Aorta (tissue), 5 donors: ENCODE data around the gene CSF1. TPM values are rescaled to one million over a fixed set of nuclear protein-coding genes. Genes with fewer than 3 reads are reported as not detected.

Experiments used
- ATAC-seq: fragments of 200-7000 bp; cut with Tn5 transposase; one replicate; pipeline ENCODE4 v1.9.1; 2022; ENCODE audit warnings: moderate library complexity; ENCODE audit not compliant: low FRiP score
- DNase-seq, 2 donors: peaks; one replicate each; pipeline ENCODE4 v3.0.0-alpha.2; 2020
- H3K27ac ChIP-seq, 2 donors: one replicate each; pipeline ENCODE4 v1.5.1; 2013; ENCODE audit warnings: low read length in 2 of 2, mild to moderate bottlenecking in 2 of 2, moderate library complexity in 2 of 2, control low read depth in 1 of 2, inconsistent platforms in 1 of 2, low read depth in 1 of 2
- H3K27me3 ChIP-seq, 2 donors: one replicate each; pipeline ENCODE4 v1.6.1; 2013; ENCODE audit warnings: control low read depth in 1 of 2, low read length in 1 of 2, mild to moderate bottlenecking in 1 of 2, moderate library complexity in 1 of 2; ENCODE audit not compliant: insufficient read depth in 2 of 2, control insufficient read depth in 1 of 2
- H3K36me3 ChIP-seq, 2 donors: one replicate each; pipeline ENCODE4 v1.6.1; 2013; ENCODE audit warnings: control low read depth in 1 of 2, low read length in 1 of 2, mild to moderate bottlenecking in 1 of 2; ENCODE audit not compliant: insufficient read depth in 2 of 2, control insufficient read depth in 1 of 2
- H3K4me1 ChIP-seq, 2 donors: one replicate each; pipeline ENCODE4 v1.6.1; 2013; ENCODE audit warnings: low read length in 2 of 2, control low read depth in 1 of 2, mild to moderate bottlenecking in 1 of 2, moderate library complexity in 1 of 2; ENCODE audit not compliant: insufficient read depth in 2 of 2, control insufficient read depth in 1 of 2
- H3K4me3 ChIP-seq, 2 donors: one replicate each; pipeline ENCODE4 v1.5.1; 2013; ENCODE audit warnings: low read length in 2 of 2, control low read depth in 1 of 2, mild to moderate bottlenecking in 1 of 2
- H3K9me3 ChIP-seq: one replicate; pipeline ENCODE4 v1.6.1; 2013; ENCODE audit warnings: mild to moderate bottlenecking, low read length; ENCODE audit not compliant: control insufficient read depth
- WGBS, 2 donors: extraction: QIAGEN DNeasy Blood & Tissue Kit; methylation state at CpG; one replicate each; pipeline ENCODE4 v1.1.7; 2013; 5-methylcytosine and 5-hydroxymethylcytosine counted together
- intact Hi-C, 2 donors: fragments of 100-400 bp; cut with DNase I; formaldehyde crosslinking; loops; one replicate each; pipeline versions ENCODE4 v1.14.2 to v1.15.0; 2022
- polyA plus RNA-seq, 2 donors: library from polyadenylated mRNA; stranded (reverse); fragments of 200-250 nt; gene quantifications; one replicate each; pipeline ENCODE4 v1.2.3, GENCODE V29; 2013
- total RNA-seq, 2 donors: library from RNA; stranded (reverse); fragmentation: NEBNext Ultra II Directional; extraction: Animal tissue kit (Norgen Biotek cat#: 25700); gene quantifications; one replicate each; pipeline ENCODE4 v1.2.1, GENCODE V29; 2021
- donor health status: healthy with polysubstance abuse.
- donor health status: Bipolar disorder and iron deficiency.
- donor health status: DM: no; HTN: no; CAD: no.
- donor health status: DM: no; HTN: no; CAD: no.
- donor health status: DM: yes; HTN: yes; CAD: no.

Gene CSF1
- total and polyA plus RNA-seq, 4 donors, result 5.0 to 69.1 (median 49.1) TPM

DNA sequence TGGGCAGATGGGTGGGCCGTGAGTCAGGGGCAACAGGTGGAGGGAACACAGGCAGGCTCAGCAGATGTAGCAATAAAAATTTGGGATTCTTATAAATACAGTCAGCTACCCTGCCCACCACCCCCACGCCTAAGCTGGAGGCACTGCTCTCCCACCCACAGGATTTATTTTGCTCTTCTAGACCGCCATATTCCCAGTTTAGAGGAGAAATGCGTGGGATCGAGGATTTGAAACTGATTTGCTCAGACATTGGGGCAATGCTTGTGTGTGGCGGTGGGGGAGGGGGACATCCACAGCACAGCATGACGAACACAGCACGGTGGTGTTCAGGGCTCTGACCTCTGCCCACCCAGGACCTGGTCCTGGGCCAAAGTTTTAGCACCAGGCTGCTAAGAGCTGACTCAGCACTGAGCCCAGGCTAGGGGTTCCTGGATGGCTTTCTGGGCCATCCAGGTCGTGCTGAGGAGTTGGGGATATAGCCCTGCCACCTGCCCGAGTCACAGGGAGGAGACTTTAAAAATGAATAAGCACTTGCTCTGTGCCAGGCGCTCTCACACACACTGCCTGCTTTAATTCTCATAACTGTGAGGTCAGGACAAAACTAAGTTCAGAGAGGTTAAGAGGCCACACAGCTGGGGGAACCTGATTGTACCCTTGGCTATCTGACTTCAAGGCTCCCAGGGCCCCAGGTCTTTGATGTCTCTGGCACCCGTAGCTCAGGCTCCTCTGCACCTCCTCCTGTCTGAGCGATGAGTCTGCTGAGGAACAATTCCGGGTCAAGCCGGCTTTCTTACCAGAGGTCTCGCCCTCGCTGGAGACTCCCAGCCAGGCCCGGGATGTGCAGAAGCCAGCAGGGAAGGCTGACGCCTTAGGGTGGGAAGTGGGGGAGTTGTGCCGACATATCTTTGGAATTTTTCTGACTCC lies 29.4 kb upstream of the CSF1 start:
- Histone ChIP-seq H3K4me3 (no peak overlapping the region), H3K4me1 (peaks cover 0 to 4% of the 10 kb centered on the region in 2 donors), H3K27ac (no peak overlapping the region), H3K27me3 (no peaks in the 10 kb centered on the region), H3K9me3 (no peaks in the 10 kb centered on the region), H3K36me3 (no peaks in the 10 kb centered on the region)
- no peak for ATAC-seq
- DNase-seq, result no peak
- intact Hi-C loops, result no loop called here
- WGBS, 2 donors, result 88 to 94% methylated on average over 19 to 20 of the region's 20 CpGs

- ATAC-seq (no peak), DNase-seq (no peak)
- intact Hi-C loops, result no loop called here
- Histone ChIP-seq H3K4me3 (no peak overlapping the region), H3K27me3 (no peaks in the 10 kb centered on the region), H3K36me3 (no peaks in the 10 kb centered on the region), H3K4me1 (peaks cover 0 to under 1% of the 10 kb centered on the region in 2 donors), H3K27ac (no peak overlapping the region), H3K9me3 (no peaks in the 10 kb centered on the region)
- WGBS, 2 donors, result 96 to 97% methylated on average over 4 of the region's 4 CpGs
These were observed 28.8 kb upstream of the CSF1 start for GRCh38 chr1:109881906-109882287.

DNA sequence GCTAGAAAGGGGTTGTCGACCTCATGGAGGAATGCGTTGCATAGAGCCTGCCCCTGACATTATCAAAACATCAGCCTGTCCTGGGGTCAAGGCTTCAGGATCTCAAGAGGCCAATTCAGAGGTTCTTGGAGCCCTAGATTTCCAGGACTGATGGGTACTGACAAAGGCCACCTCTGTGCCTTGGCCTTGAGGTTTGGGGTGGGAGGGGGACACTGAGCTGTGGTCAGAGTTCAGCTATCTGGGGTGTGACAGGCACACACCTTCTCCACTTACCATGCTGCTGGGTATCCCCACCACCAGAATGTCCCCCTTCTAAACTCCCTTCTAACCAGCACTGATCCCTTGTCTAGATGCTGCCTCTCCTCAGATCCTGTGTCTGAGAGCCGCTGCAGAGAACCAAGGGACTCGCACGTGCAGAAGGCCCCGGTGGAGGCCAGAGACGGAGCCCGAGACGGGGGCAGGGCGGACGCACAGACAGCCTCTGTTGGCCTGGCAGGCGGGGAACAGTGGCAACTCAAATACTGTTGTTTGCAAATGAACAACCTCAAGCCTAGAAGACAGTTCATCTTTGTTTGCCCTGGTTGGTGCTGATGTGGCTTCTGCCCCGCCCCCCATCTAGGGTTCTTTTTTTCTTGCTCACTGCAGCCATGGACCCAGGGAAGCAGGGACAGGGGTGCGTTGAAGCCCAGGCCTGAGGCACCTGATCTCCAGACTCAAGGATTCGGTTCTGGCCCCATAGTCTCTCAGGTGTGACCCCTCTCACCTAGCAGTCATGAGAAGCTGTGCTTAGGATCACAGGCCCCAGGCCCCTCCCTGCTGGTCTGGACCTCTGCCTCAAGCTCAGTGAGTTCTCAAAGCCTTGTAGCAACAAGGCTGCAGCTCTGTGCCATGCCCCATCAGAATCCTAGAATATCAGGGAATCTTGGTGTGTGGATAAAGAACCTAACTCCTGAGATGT lies 28.1 kb upstream of the CSF1 start:
- Histone ChIP-seq H3K27ac (peak overlapping the region in 1 of 2 donors; percentile 77), H3K36me3 (no peaks in the 10 kb centered on the region), H3K4me3 (no peak overlapping the region), H3K27me3 (no peaks in the 10 kb centered on the region), H3K9me3 (no peaks in the 10 kb centered on the region), H3K4me1 (no peaks in the 10 kb centered on the region)
- 93 to 95% methylated on average over 15 of the region's 15 CpGs for WGBS, 2 donors
- intact Hi-C loops, result no loop called here
- no peak for DNase-seq
- ATAC-seq, result no peak

DNA sequence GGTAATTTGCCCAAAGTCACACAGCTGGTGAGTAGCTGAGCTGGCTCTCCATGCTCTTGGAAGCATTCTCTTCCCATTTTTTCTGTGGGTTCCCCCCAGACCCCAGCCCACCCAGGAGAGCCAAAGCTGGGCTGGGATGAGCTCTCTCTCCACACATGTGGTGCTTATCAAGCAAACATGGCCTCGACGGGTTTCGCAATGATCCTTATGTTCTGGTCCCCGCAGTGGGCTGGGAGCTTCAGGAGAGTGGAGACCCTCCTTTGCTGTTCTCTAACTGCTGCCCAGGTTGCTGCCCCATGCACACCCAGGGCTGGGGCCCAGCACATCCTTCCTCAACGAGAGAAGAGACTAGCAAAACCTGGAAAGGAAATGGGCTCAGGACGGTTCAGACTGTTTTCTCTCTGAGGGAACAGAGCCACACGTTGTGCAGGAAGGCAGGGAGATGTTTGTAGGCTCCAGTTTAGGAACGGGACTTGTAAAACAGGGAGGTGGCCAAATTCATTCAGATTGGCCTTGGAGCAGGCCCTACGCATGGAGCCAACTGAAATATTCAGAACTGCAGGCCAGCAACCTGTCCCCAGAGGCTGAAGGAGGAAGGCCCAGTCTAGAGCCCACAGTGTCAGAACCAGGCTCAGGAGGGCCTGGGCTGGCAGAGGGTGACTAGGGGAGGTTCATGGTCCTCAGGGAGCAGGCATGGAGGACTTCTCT lies 27.2 kb upstream of the CSF1 start:
- H3K9me3 ChIP-seq, result no peaks in the 10 kb centered on the region
- intact Hi-C loops, result no loop called here
- no peaks in the 10 kb centered on the region for H3K36me3 ChIP-seq
- no peak overlapping the region for H3K4me3 ChIP-seq
- peak in 1 of 2 donors; percentile 78 for DNase-seq
- ATAC-seq, result peak; percentile 80
- H3K27ac ChIP-seq, result peak overlapping the region; percentile 15 to 77
- H3K4me1 ChIP-seq, result no peaks in the 10 kb centered on the region
- WGBS, 2 donors, result 34 to 37% methylated on average over 9 of the region's 9 CpGs
- no peaks in the 10 kb centered on the region for H3K27me3 ChIP-seq

DNA sequence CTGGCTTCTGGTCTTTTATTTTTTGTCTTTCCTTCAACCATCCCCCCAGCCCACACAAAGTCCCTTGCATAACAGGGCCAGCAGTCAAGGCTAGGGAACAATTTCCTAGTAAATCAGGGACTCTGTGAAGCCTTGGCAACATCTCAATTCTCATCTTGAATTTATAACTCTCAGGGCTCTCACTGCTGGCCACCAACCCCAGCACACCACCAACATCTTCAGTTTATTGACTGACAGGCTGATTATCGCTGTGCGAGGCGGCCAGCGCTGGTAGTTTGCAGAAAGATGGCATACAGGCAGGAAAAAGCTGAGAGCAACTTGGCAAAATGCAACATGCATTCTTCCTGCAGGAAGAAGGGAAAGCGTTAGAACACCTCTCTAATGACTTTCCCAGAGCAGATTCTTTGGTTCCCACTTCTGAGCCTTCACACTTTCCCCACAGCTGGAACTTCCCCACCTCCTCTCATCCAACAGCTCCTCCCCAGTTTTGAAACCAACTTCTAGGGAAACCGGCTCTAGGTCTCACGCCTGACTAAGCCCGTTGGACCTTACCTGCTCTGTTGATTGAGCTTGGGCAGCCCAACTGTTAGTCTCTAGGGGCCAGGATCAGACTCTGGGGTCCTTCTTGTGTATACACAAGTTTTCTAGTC lies 26.3 kb upstream of the CSF1 start:
- no peak overlapping the region for H3K4me3 ChIP-seq

GRCh38 chr1:109885589-109885988 lies 25.1 kb upstream of the CSF1 start:
- WGBS, 2 donors, result 87 to 90% methylated on average over 3 of the region's 3 CpGs
- no peaks in the 10 kb centered on the region for H3K9me3 ChIP-seq
- intact Hi-C loops, result no loop called here
- H3K27ac ChIP-seq, result no peak overlapping the region
- DNase-seq (no peak), ATAC-seq (no peak)
- H3K36me3 ChIP-seq, result no peaks in the 10 kb centered on the region
- no peaks in the 10 kb centered on the region for H3K27me3 ChIP-seq
- no peaks in the 10 kb centered on the region for H3K4me1 ChIP-seq
- no peak overlapping the region for H3K4me3 ChIP-seq

More for the DNA sequence above, 26.3 kb upstream of the CSF1 start:
- DNase-seq, result no peak
- Histone ChIP-seq H3K36me3 (no peaks in the 10 kb centered on the region), H3K27me3 (no peaks in the 10 kb centered on the region), H3K27ac (no peak overlapping the region), H3K9me3 (no peaks in the 10 kb centered on the region), H3K4me1 (no peaks in the 10 kb centered on the region)
- WGBS, 2 donors, result 86 to 90% methylated on average over 8 of the region's 8 CpGs
- peak; percentile 63 for ATAC-seq
- intact Hi-C loops, result no loop called here

DNA sequence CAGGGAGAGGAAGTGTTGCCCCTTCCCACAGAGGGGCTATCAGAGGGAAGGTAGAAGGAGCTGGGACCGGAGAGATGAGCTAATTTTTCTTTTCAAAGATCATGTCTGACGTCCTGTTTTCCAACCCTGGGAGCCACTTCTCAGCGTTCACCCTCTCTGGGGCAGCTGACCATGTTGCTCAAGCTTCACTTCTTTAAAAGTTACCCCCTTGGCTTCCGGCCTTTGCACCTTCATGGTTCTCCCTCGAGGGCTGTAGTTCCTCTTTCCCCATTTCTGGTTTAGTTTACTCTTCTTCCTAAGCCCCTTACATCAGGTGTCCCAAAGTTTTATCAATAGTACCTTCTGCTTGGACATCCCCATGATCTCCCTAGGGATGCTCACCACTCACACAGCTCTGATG lies 23.8 kb upstream of the CSF1 start:
- no peaks in the 10 kb centered on the region for H3K4me1 ChIP-seq
- DNase-seq (no peak), ATAC-seq (no peak)
- H3K4me3 ChIP-seq, result no peak overlapping the region
- H3K27ac ChIP-seq, result no peak overlapping the region
- WGBS, 2 donors, result 92 to 93% methylated on average over 5 of the region's 5 CpGs
- intact Hi-C loops, result no loop called here
- no peaks in the 10 kb centered on the region for H3K9me3 ChIP-seq
- no peaks in the 10 kb centered on the region for H3K36me3 ChIP-seq
- H3K27me3 ChIP-seq, result no peaks in the 10 kb centered on the region

DNA sequence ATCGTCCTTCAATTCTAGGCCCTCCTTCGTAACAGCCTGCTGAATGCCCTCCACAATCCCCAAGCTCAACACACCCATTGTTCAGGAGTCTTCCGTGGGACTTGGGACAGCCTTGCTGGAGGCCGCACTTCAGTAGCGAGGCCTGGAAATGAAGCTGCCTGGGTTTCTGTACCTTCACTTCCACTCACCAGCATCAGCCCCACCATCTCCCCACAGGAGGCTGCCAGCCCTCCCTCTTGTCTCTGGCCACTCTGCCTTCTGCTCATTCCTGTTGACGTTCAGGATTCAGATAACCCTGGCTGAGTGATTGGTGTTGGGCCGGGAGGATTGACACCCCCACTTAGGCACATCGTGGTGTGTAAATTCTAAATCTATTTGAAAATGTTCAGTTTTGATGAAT lies 23.4 kb upstream of the CSF1 start:
- no peaks in the 10 kb centered on the region for H3K4me1 ChIP-seq
- DNase-seq, result no peak
- H3K9me3 ChIP-seq, result no peaks in the 10 kb centered on the region
- H3K36me3 ChIP-seq, result no peaks in the 10 kb centered on the region
- no peaks in the 10 kb centered on the region for H3K27me3 ChIP-seq
- WGBS, 2 donors, result 83 to 84% methylated on average over 8 of the region's 8 CpGs
- intact Hi-C loops, result no loop called here
- ATAC-seq, result no peak
- H3K4me3 ChIP-seq, result no peak overlapping the region
- H3K27ac ChIP-seq, result no peak overlapping the region
